HG03571 (cell line): ENCODE results near the gene MATK.

Experiments used
- ATAC-seq: cut with Tn5 transposase; IDR thresholded peaks from one replicate; pipeline ENCODE4 v1.9.1; 2021; ENCODE audit not compliant: unreplicated experiment

Gene MATK

DNA sequence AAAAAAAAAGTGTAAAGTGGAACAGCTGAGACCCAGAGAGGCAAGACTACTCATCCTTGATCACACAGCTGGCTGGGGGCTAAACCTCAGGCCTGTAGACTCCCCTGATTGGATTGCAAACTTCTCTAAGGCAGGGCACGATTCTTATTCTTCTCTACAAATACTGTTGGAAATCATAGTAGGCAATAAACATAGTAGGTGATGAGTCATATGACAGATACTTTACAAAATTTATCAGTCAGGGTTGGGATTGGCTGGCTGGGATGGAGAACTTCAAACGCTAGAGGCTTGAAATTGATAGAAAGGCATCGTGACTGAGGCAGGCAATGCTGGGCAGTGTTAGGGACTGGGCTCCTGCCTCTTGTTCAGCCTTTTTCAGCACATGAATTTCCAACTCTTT is 5.9 kb upstream of the MATK start:
- no peak for ATAC-seq

GRCh38 chr19:3790941-3791340 is 4.8 kb upstream of the MATK start:
- ATAC-seq = no peak

GRCh38 chr19:3790209-3790734 is 4.1 kb upstream of the MATK start:
- ATAC-seq = no peak

DNA sequence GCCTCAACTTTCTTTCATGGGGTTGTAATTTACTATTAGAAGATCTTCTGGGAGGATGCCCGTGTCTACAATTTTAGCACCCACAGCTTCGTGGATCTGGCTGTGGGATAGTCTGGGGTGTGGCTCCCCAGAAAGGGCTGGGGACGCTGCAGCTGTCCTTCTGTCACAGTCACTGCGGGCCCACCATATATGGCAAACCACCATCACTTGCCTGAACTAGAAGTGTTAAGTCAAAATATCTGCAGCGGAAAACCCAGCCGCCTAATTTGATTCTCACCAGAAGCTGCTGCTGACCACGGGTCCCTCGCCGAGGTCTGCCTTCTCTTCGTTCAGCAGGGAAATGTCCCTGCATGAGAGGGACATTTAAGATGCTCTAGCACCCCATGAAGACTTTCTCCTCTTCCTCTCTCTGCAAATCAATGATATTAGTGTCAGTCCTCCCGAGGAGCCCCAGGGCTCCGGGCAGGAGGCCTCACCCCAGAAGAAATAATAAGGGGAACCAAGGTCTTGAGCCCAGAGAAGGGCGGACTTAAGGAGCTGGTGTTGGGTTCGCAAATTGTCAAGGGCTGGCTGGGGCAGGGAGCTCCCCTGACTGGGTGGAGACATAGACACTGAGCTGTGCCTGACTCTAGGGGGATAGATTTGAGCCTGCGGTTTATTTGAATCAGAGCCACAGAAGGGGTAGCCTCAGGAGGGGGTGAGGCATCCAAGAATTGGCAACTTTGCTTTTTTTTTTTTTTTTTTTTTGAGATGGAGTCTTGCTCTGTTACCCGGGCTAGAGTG is 3.0 kb upstream of the MATK start:
- no peak for ATAC-seq

DNA sequence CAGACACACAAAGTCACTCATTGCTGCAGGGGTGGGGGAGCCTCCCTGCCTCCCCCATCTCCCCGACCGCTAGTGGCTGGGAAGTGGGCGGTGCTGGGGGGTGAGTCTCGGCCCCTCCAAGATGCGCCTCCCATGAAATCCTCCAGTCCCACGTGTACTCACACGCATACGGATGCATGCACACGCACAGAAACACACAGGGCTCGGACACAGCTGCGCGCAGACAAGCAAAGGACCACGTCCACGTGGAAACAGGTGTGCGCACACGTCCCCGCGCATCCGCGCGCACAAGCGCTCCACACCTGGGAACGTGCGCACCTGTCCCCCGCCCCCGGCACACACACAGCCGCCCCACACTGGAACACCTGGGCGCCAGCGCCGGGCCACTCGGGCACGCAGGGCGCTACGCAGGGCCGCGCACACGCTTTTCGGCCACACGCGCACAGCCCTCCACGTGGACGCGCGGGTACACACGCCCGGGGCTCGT is 687 bp downstream of the MATK start:
- ATAC-seq = no peak

- ATAC-seq = no peak
Measured at GRCh38 chr19:3784607-3785450, 1.4 kb downstream of the MATK start.

- no peak for ATAC-seq
Measured at GRCh38 chr19:3783660-3784584, 2.3 kb downstream of the MATK start.

DNA sequence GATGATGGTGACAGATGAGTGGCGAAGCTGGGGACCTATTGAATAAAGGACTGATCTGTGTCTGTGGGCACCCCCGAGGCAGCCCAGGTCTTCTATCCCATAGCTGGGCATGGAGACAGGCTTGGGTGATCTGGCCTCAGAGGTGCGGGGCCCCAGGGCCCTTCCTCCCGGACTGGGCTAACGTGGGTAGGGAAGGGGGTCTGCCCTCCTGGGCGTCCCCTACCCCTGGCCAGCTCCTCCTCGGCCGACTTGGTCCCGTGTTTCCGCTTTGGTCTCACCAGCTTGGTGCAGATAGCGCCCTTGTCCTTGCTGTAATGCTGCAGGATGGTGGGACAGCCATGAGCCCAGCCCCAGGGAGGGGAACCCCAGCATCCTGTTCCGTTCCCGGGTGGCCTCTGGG is 3.3 kb downstream of the MATK start:
- no peak for ATAC-seq

DNA sequence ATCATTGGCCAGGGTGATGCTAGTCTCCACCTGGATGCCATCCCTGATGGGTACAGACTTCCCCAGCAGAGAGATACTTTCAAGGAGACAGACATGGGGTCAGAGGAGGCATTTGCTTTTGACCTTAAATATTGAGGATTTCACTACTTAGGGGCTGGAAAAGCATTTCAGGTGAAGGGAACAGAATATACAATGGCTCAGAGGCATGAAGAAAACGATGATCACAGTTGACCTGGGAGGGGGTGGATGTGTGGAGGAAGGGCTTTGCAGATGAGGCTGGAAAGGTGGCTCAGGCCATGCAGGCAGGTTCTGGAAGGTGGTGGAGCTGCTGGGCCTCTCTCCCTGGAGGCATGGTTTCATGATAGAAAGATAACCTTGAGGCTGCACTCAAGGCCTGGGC is 3.9 kb downstream of the MATK start:
- no peak for ATAC-seq

DNA sequence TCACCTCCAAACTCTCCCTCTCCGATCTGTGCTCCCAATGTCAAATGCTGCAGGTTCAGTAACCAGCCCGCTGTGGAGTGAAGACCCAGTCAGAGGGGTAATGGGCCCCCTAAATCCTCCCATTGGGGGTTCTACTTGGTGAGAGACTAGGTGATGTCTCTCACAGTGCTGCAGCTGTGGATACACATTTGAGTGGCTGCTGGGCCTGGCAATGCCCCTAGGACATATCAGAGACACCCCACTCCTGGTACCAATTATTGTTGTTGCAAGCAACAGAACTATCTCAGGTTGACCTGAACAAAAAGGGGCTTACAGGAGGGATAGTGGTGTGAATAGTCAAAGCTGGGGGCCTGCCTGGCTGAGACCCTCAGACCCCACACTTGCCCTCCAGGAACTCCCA is 4.6 kb downstream of the MATK start:
- ATAC-seq = no peak

DNA sequence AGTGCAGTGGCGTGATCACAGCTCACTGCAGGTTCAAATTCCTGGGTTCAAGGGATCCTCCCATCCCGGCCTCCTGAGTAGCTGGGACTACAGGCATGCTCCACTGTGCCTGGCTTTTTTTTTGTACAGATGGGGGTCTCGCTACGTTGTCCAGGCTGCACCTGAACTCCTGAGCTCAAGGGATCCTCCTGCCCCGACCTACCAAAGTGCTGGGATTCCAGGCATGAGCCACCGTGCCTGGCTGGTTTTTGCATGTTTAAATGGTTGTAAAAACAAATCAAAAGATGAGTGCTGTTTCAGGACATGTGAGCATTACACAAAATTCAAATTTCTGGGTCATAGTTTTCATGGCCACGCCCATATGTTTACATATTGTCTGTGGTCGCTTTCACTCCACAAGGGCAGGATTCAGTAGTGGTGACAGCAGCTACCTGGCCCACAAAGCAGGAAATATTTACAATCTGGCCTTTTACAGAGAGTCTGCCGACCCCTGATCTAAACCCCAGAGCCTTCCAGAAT is 5.3 kb downstream of the MATK start:
- ATAC-seq = no peak

GRCh38 chr19:3778899-3779723 is 7.1 kb downstream of the MATK start:
- no peak for ATAC-seq

DNA sequence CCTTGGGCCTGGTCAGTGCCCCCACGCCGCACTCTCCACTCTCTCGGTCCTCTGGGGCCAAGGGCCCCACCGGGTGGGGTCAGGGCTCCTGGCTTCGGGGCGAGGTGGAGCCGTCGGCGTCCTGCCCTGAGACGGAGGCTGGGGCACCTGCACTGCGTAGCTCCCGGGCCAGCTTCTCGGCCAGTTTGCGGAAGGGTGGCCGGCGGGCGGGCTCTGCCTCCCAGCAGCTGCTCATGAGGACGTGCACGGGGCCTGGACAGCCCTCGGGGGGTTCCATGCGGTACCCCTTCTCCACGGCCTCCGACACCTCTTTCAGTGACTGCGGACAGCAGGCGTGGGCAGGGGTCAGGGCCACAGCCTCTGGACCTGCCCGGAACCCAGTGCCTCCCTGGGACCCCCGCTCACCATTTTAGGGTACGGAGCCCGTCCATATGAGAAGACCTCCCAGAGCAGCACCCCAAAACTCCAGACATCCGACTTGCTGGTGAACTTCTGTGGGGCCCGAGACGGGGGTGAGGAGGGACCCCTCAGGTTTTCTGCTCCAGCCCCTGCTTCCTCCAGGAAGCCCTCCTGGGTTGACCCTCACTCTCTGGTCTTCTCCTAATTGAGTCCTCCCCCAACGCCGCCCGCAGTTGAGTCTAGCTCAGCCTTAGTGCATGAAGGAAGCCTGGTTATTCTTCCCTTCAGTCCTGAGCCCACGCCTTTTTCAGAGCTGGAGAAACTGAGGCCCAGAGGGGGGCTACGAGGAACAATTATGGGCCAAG is 7.9 kb downstream of the MATK start:
- ATAC-seq = no peak

DNA sequence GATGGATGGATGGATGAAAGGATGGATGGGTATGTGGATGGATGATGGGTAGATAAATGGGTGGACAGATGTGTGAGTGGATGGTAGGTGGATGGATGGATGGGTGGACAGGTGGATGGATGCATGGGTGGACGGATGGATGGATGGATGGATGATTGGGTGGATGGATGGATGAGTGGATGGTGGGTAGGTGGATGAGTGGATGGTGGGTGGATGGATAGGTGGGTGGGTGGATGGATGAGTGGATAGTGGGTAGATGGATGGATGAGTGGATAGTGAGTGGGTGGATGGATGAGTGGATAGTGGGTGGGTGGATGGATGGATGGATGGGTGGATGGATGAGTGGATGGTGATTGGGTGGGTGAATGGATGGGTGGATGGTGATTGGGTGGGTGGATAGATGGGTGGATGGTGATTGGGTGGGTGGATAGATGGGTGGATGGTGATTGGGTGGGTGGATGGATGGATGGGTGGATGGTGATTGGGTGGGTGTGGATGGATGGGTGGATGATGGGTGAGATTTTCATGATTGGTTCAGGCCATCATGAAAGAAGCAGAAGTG is 9.6 kb downstream of the MATK start:
- no peak for ATAC-seq

DNA sequence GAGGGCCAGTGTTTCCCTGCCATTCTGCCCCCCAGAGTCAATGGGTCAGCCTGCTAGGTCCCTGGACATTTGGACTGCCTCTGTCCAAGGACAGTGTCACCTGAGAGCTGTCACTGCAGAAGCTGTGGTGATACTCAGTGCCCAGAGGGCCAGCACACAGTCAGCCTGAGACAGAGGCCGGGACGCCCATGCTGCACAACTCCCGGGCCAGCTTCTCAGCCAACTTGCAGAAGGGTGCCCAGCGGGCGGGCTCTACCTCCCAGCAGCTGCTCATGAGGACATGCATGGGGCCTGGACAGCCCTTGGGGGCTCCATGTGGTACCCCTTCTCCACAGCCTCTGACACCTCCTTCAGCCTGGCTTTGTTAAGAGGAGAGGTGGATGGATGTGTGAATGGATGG is 10.3 kb downstream of the MATK start:
- no peak for ATAC-seq

- no peak for ATAC-seq
Measured at GRCh38 chr19:3775374-3775711, 10.8 kb downstream of the MATK start.

- no peak for ATAC-seq
Measured at GRCh38 chr19:3774621-3775373, 11.4 kb downstream of the MATK start.
